Activated CD4-positive, alpha-beta T cell treated with anti-CD3 and anti-CD28 coated beads, Interleukin-2, amount 50 U/mL, for 24 hours (primary cell): ENCODE results near the gene GPT2.

Source experiments
- DNase-seq, 2 donors: peaks; one replicate each; pipeline ENCODE4 v3.0.0-alpha.2; 2020; ENCODE audit warnings: low read depth in 1 of 2, low spot score in 1 of 2

The GPT2 gene

GRCh38 chr16:46883690-46884512 is at the start of gene GPT2:
Gene GPT2, plus strand, starts transcription at chr16:46884362. Its CDS starts 354 bp downstream, at chr16:46884716.
- DNase-seq: peak; percentile 66 to 68

- no peak for DNase-seq
Measured at GRCh38 chr16:46836534-46837530, 47.3 kb upstream of the GPT2 start.

- no peak for DNase-seq
Measured at GRCh38 chr16:46839986-46840443, 44.1 kb upstream of the GPT2 start.

- no peak for DNase-seq
Measured at GRCh38 chr16:46842192-46842895, 41.8 kb upstream of the GPT2 start.

- DNase-seq: no peak
Measured at GRCh38 chr16:46843898-46844642, 40.1 kb upstream of the GPT2 start.

GRCh38 chr16:46844771-46845170 is 39.4 kb upstream of the GPT2 start:
- DNase-seq: no peak

- DNase-seq: no peak
Measured at GRCh38 chr16:46845952-46846351, 38.2 kb upstream of the GPT2 start.

GRCh38 chr16:46848768-46849764 is 35.1 kb upstream of the GPT2 start:
- DNase-seq: no peak

GRCh38 chr16:46850619-46851555 is 33.3 kb upstream of the GPT2 start:
- no peak for DNase-seq

- no peak for DNase-seq
Measured at GRCh38 chr16:46852130-46852529, 32.0 kb upstream of the GPT2 start.

- DNase-seq: peak; percentile 24 to 50
Measured at GRCh38 chr16:46853713-46854443, 30.3 kb upstream of the GPT2 start.

- DNase-seq: no peak
Measured at GRCh38 chr16:46854846-46855245, 29.3 kb upstream of the GPT2 start.

- no peak for DNase-seq
Measured at GRCh38 chr16:46855389-46855788, 28.8 kb upstream of the GPT2 start.

GRCh38 chr16:46857368-46857945 is 26.7 kb upstream of the GPT2 start:
- no peak for DNase-seq

- DNase-seq: no peak
Measured at GRCh38 chr16:46858151-46858550, 26.0 kb upstream of the GPT2 start.

GRCh38 chr16:46859719-46860152 is 24.4 kb upstream of the GPT2 start:
- peak in 1 of 2 donors; percentile 14 for DNase-seq
